ENCODE results near the gene KLK15.

The KLK15 gene

DNA sequence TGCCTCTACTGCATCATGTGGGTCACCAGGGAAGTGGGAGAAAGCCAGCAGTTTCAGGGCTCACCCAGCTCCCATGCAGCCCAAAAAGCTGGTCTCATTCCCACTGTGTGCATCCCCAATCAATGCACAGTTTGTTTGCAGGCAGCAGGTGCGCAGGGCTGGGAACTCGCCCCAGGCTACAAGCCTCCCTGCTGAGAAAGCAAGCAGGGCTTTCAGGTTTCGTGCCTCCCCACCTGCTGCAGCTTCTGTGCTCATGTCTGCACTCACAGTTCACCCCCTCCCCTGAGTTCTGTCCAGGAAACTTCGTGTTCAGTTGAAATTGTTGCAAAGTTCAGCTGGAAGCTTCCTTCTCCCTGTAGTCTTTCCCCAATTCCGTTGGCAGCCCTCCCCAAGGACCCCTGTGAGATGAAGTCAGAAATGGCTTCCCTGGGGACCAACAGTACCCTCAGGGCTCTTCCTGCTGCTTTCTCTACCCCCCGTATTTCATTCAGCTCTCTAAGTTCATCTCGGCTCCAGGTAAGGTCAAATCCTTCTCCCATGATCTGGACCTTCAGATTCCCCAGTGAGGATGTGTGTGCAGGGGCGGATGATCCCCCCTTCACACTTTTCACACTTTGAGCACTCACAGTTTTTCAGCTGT, 11.0 kb upstream of the KLK15 start:
- in situ Hi-C loops (cut with MboI; ENCODE audit: low sequenced_read_pairs): no loop called here

DNA sequence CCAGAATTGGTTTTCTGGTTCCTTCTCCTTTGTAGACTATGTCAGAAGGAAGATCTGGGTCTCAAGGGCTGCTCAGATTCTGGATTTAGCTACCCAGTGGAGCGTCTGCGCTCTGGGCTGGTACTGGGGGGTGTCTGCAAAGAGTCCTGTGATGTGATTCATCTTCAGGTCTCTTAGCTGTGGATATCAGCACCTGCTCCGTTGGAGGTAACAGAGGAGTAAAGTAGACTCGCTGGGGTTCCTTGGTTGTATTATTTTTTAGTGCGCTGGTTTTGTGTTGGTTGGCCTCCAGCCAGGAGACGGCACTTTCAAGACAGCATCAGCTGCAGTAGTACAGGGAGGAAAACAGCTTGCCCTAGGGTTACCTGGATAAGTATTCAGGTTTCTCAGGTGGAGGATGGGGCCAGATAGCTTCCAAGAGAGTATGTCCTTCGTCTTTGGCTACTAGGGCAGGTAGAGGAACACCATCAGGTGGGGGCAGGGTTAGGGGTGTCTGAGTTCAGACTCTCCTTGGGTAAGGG, 10.4 kb upstream of the KLK15 start:
- in situ Hi-C loops (cut with MboI; ENCODE audit: low sequenced_read_pairs): no loop called here

DNA sequence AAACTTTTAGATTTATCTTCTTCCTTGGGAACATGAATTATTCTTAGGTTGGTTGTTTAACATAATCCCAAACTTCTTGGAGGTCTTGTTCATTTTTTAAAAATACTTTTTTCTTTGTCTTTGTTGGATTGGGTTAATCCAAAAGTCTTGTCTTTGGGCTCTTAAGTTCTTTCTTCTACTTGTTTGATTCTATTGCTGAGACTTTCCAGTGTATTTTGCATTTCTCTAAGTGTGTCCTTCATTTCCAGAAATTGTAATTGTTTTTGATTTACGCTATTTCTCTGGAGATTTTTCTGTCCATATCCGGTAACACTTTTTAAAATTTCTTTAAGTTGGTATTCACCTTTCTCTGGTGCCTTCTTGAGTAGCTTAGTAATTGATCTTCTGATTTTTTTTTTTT, 9.8 kb upstream of the KLK15 start:
- in situ Hi-C loops (cut with MboI; ENCODE audit: low sequenced_read_pairs): no loop called here

DNA sequence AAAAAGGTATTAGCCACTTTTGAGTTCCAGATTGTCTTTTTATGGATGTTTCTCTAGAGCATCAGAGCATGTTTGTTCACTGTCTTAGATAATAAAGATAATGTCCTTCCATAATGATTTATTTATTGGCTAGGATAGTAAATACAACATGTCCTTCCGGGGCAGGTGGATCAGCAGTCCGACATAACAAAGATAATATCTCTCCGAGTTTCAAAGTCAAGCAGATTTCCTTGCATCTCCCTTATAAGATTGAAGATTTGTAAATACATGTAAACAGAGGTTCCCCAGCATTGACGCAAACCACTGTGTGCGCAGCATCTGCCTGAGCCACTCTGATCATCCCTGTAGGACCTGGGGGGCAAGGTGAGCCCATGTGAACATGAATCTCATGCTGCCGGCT, 8.8 kb upstream of the KLK15 start:
- in situ Hi-C loops (cut with MboI; ENCODE audit: low sequenced_read_pairs): no loop called here

DNA sequence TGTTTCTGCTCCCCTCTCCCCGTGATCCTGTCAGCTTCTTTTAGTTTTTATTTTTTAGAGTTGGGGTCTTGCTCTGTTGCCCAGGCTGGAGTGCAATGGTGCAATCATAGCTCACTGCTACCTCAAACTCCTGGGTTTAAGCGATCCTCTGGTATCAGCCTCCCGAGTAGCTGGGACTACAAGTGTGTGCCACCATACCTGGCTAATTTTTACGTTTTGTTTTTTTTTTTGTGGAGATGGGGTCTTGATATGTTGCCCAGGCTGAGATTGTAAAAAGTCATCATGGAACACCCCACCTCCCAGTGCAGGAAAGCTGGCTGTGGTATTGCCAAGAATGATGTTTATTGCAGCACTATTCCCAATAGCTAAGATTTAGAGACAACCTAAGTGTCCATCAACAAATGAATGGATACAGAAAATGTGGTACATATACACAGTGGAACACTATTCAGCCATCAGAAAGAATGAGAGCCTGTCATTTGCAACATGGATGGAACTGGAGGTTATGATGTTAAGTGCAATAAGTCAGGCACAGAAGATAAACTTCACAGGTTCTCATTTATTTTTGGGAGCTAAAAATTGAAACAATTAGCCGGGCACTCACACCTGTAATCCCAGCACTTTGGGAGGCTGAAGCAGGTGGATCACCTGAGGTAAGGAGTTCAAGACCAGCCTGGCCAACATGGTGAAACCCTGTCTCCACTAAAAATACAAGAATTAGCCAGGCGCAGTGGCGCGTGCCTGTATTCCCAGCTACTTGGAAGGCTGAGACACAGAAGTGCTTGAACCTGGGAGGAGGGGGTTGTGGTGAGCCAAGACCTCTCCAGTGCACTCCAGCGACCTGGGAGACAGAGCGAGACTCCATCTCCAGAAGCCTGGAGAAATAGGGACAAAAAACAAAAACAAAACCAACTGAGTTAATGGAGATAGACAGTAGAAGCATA, 6.6 kb upstream of the KLK15 start:
- in situ Hi-C loops (cut with MboI; ENCODE audit: low sequenced_read_pairs): no loop called here

DNA sequence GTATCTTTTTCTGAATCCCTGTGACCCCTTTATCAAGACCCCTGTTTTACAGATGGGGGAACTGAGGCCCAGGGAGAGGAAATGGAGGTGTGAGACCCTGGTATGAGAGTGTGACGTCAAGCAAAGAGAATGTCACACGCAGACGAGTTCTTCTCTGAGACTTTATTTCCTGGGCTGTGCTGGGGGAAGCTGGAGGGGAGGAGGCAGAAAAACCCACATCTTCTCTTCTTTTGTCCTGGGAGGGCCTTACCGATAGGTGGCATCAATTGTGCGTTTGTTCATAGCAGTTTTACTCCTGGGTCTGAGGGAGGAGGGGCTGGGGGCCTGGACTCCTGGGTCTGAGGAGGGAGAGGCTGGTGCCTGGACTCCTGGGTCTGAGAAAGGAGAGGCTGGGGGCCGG, 4.9 kb upstream of the KLK15 start:
- in situ Hi-C loops (cut with MboI; ENCODE audit: low sequenced_read_pairs): no loop called here

DNA sequence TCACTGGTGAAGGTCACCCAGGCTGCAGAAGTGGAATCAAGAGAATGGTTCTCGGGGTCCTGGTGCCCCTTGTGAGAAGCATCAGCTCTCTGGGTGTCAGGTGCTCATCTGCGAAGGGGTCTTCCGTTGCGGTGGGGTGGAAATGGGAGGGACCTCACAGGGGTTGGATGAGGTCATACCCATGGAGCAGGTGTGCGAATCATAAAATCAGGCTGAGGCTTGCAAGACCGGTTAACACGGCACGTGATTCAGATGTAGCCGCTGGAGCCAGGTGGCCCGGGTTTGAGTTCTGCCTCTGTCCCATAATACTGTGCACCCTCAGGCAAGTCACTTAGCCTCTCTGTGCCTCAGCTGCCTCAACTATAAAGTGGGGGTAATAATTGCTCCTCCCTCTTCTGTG, 3.9 kb upstream of the KLK15 start:
- in situ Hi-C loops (cut with MboI; ENCODE audit: low sequenced_read_pairs): no loop called here

DNA sequence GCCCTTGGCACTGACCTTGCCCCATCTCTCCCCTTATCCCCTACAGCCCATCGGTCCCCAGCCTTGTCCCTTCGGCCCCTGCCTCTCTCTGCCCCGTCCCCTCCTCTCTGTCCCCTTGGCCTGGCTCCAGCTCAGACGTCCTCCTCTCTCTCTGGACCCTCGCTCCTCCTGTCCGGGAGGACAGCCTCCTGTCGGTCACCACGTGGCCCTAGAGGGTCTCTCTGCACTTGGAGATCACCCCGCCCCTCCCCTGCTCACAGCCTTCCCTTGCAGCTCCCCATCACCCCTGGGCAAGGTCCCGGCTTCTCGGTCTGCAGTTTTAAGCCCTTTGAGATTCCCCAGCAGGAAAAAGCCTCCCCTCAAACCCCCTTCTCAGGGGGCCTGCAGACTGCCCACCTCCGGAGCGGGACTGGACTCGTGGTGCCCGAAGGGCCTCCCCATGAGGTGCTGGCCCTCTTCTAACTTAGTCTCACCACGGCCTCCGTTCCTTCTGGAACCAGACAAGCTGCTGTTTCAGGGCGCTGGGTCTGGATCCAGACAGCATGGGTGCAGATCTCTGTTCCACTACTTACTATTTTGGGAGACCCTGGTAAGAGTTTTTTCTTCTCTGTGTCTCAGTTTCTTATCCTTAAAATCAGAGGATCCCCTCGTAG, 3.3 kb upstream of the KLK15 start:
- in situ Hi-C loops (cut with MboI; ENCODE audit: low sequenced_read_pairs): no loop called here

DNA sequence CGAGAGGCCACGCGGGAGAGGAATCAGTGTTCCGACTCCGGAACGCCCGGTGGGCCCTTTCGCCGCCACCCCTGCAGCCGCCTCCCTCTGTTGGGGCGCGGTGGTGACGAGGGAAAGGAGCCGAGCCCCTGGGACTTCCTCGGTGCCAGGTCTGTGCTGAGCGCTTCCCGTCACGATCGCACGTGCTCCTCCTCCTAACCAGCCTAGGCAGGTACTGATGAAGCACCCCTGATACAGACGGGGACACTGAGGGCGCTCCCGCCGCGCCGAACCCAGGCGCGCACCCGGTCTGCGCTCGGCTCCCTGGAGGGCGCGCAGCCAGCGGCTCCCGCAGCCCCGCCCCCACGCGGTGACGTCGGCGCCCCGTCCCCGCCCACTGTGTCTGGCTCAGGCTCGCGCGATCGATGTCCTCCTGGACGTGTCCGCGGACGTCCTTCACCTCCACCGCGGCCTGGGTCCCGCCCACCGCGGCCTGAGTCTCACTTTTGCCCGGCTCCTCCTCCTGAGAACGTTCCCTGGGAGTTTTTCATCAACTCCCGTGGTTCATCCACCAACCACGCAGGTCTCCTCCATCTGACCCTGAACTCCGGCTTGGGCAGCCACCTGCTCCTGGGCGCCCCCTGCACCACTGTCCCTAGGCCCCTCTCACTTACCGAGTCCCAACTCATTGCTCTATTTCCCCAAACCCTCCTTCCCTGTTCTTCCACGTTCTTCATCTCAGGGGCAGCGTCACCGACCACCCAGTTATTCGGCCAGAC, 2.6 kb upstream of the KLK15 start:
- in situ Hi-C loops (cut with MboI; ENCODE audit: low sequenced_read_pairs): no loop called here

DNA sequence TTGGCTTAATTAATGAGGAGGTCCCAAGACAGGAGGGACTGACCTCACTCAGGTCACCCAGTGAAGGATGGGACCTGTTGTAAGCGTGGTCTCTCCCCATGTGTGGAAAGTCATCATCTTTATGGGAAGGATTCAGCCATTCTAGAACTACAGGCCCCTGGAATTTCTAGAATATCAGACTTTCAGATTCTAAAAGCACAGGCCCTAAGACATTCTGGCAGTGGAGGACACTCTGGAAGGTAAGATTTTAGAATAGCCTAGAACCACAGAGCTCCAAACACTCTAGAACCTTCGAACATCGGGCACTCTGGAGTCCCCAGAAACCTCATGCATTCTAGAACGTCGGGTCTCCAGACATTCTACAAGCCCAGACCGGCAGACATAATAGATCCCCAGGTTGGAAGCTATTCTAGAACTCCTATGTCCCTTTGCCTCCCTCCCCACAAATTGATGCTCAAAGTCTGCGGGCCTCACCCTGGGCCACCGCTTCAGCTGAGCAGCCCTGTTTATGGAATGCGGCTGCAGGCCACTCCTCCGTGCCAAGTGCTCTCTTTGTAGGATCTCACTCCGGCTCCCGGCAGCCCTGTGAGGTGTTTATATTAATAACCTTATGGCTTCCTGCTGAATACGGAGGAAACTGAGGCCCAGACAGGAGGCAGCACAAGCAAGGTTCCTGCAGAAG, 1.9 kb upstream of the KLK15 start:
- in situ Hi-C loops (cut with MboI; ENCODE audit: low sequenced_read_pairs): no loop called here

DNA sequence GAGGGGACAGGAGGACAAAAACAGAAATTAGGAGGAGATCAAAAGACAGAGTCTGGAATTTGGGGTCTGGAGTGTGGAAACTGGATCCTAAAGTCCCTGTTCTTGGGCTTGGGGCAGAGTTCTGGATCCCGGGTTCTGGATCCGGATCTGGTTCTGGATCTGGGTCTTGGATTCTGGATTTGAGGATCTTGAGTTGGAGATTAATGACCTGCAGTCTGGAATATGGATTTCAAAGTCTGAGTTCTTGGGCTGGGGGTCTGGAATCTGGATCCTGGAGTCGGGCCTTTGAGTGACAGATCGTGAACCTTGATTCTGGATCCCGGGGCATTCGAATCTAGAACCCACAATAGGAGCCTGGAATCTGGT, 411 bp upstream of the KLK15 start:
- in situ Hi-C loops (cut with MboI; ENCODE audit: low sequenced_read_pairs): no loop called here

DNA sequence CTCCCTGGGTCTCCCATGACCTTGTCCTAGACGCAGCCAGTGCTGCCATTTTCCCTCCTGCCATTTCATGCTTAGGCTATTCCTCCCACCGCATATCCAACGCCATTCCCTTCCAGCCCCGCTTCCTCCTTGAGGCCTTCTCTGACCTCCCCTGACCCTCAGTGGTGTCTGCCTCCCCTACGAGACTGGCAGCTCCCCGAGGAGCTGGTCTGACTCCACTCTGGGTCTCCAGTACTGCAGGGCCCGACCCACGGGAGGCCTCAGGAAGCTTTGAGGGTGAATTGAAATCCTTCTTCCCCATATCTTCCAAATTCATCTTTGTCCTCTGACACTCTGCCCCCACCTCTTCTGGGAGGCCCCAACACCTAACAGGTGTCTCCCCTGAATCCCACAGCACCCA, 708 bp downstream of the KLK15 start:
- in situ Hi-C loops (cut with MboI; ENCODE audit: low sequenced_read_pairs): no loop called here

DNA sequence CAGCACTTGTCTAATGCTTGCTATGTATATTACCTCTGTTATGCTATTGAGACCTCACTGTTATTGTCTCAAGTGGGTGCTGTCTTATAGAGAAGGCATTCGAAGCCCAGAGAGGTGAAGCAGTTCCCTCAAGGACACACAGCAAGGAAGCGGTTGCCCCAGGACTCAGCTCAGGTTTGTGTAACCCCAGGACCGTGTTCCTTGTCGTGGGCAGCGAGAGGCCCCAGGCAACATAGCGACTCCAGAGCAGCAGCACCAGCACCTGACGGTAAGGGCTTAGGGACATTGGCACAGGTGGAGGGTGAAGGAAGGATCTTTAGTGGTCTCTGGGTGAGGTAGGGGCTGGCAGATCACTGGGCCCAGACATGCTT, 2.4 kb downstream of the KLK15 start:
- in situ Hi-C loops (cut with MboI; ENCODE audit: low sequenced_read_pairs): no loop called here

DNA sequence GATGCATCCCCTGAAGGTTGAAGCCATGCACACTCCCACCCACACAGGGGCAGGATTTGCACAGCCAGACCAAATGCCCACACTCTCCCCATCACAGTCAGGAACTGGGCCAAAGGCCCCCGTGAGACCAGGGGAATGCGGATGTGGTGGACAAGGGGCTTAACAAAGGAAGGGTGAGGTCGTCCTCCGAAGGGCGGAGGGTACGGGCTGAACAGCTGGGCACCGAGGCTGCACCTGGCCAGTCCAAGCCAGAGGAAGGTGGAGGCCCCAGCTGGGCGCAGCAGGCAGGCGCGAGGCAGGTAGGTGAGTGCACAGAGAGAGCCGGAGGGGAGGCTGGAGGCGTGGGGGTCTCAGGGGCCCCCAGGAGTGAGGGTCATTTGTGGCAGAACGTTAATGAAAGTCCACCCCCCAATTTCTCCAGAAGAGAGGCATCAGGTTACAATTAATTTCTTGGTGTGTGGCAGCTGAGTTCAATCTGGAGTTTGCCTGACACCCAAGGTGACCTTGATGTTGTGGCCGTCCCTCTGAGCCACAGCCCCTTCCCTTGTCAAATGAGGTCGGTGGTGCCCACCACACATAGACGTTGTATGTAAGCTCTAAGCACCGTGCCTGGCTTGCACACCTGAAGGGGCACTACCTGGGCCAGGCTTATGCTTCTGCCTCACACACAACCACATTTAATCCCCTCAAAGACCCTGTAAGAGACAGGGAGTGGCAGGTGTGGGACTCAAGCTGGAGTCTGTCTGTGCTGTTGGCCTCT, 2.9 kb downstream of the KLK15 start:
- in situ Hi-C loops (cut with MboI; ENCODE audit: low sequenced_read_pairs): no loop called here

DNA sequence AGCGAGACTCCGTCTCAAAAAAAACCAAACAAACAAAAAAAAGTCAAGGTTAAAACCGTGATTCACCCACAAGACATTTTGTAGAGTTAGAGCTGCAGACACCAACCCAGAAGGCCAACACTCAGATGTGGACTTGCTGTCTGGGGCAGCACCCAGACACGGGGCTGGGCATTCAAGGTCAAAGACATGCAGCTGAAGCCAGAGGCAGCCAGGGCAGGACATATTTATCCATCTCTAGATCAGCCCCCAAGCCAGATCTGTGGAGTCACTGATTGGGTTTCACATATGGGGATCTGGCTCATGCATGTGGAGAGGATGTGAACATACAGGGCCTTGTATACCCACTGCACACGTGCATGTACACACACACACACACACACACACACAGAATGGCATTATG, 3.6 kb downstream of the KLK15 start:
- in situ Hi-C loops (cut with MboI; ENCODE audit: low sequenced_read_pairs): no loop called here

DNA sequence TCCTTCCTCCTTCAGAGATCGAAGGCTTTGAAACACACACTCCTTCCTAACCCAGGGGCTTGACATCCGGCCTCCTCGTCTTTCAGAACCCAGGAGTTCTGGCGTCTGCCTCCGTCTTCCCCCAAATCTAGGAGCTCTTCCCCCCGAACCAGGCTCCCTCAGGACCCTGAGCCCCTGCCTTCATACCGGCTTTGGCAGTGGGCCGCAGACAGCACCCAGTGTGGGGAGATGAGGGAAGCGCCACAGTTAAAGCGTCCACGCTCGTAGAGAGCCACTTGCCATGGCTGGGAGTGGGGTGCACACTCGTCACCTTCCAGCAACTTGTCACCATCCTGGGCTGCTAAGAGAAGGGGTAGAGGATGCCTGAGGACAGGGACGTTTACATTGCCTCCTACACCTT, 5.9 kb downstream of the KLK15 start:
- in situ Hi-C loops (cut with MboI; ENCODE audit: low sequenced_read_pairs): no loop called here

DNA sequence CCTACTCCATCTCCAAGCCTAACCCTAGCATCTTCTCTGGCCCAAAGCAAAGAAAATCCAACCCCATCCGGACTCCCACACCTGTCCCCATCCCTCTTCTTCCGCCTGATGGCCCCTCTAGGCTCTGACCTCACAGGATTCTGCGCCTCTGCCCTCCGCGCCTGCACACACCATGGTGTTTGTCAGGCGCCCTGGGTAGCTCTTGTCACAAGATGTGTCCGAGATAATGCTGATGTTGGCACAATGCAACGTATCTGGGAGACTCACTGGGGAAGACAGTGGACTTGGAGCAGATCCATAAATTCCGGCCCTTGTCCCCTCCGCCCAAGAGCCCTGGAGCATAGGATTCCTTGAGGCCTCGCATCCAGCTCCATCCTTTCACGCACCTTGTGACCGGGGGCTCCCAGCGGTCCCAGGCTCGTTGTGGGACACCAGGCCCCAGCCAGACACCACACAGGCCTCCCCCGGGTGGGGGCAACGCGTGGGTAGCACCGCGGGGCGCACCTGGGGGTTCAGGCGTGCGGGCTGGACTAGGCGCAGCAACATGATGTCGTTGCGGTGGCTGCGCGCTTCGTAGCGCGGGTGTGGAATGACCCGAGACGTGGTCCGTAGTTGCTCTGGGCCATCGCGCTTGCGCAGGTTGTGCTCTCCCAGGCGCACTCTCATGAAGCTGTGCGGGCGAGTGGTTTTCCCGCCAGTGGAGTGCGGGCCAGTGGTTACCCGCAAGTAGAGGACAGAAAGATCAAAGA, 6.7 kb downstream of the KLK15 start:
- in situ Hi-C loops (cut with MboI; ENCODE audit: low sequenced_read_pairs): no loop called here

DNA sequence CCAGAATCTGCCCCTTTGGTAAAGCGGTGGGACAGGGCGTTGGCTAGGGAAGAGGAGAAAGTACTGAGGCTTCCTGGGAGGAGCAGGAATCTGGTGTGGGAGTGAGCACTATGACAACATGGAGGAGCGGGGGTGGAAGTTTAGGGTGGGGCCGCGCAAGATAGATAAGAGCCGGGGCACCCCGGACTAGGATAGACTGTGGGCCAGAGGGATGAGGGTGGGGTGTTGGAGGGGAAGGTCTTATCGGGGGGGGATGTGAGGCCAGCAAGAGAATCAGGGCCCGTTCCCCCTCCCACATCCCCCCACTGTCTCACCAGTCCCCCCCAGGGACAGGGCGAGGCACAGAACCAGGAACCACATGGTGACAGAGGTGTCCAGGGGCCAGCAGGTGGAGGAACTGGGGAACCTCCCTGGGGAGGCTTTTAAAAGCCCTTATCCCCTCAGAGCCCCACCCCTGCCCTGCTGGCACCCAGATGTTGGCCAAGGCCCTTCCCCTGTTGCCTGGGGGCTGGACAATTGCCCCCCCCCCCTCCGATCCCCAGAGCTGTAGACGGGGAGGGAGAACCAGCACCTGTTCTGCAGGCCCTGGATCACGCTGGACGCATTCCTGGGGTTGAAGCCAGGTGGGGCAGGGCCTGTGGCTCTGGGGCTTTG, 9.9 kb downstream of the KLK15 start, which contains the start of gene KLK1:
TSS of gene KLK1 (minus strand) at position 399 of the 654 bp plus-strand sequence. CDS start at position 360, 39 bp downstream.
- in situ Hi-C loops (cut with MboI; ENCODE audit: low sequenced_read_pairs): no loop called here
